Heart right ventricle (tissue), 16 donors: ENCODE results near the gene GGPS1. TPM values are rescaled to one million over a fixed set of nuclear protein-coding genes. Genes with fewer than 3 reads are reported as not detected.

Experiments used
- ATAC-seq, 8 donors: fragments of 200-7000 bp; cut with Tn5 transposase; one replicate each; pipeline ENCODE4 v1.9.1; 2020; ENCODE audit warnings: mild to moderate bottlenecking in 8 of 8, moderate library complexity in 8 of 8, moderate number of reproducible peaks in 1 of 8
- DNase-seq, 2 donors: peaks; one replicate each; pipeline ENCODE4 v3.0.0-alpha.2; 2020
- H3K27ac ChIP-seq, 10 donors: fragments of 200-600 bp; sonication (generic) in 2 of 10; one replicate each; pipeline versions ENCODE4 v1.5.0 to v1.8.0; 2020 to 2022; ENCODE audit warnings: mild to moderate bottlenecking in 3 of 10
- H3K27me3 ChIP-seq, 7 donors: fragments of 200-600 bp; one replicate each; pipeline ENCODE4 v1.8.0; 2021 to 2022; ENCODE audit warnings: mild to moderate bottlenecking in 2 of 7
- H3K36me3 ChIP-seq, 9 donors: fragments of 200-600 bp; sonication (generic) in 1 of 9; one replicate each; pipeline versions ENCODE4 v1.5.0 to v1.8.0; 2020 to 2022; ENCODE audit warnings: mild to moderate bottlenecking in 2 of 9
- H3K4me1 ChIP-seq, 9 donors: fragments of 200-600 bp; sonication (generic) in 1 of 9; one replicate each; pipeline versions ENCODE4 v1.5.0 to v1.8.0; 2020 to 2022; ENCODE audit warnings: mild to moderate bottlenecking in 4 of 9
- H3K4me3 ChIP-seq, 10 donors: fragments of 200-600 bp; sonication (generic) in 2 of 10; one replicate each; pipeline versions ENCODE4 v1.5.0 to v1.8.0; 2020 to 2022; ENCODE audit warnings: mild to moderate bottlenecking in 7 of 10, moderate library complexity in 2 of 10
- H3K9me3 ChIP-seq, 11 donors: fragments of 200-600 bp in 10 of 11; sonication (generic) in 2 of 11; one replicate each; pipeline versions ENCODE4 v1.5.0 to v1.8.0; 2013 to 2022; ENCODE audit warnings: mild to moderate bottlenecking in 2 of 11, control low read depth in 1 of 11, moderate library complexity in 1 of 11
- whole genome bisulfite sequencing, 2 donors: extraction: QIAGEN DNeasy Blood & Tissue Kit; methylation state at CpG; one replicate each; pipeline ENCODE4 v1.1.7; 2013; ENCODE audit warnings: inconsistent platforms in 1 of 2; 5-methylcytosine and 5-hydroxymethylcytosine counted together
- intact Hi-C, 10 donors: fragments of 100-400 bp; cut with DNase I; formaldehyde crosslinking; loops; one replicate each; pipeline versions ENCODE4 v1.11.1 to v1.14.2; 2022
- polyA plus RNA-seq, 2 donors: library from polyadenylated mRNA; stranded (reverse); fragments of 200-250 nt; gene quantifications; one replicate each; pipeline ENCODE4 v1.2.3, GENCODE V29; 2013
- total RNA-seq, 10 donors: library from RNA; stranded (reverse); fragmentation: NEBNext Ultra II Directional in 3 of 10; extraction: Animal tissue kit (Norgen Biotek cat#: 25700) in 3 of 10; gene quantifications; one replicate each; pipeline versions ENCODE4 v1.2.1 to v1.2.4, GENCODE V29; 2021 to 2023
- TF ChIP-seq, protein P1 (sequence below), 9 donors: fragments of 200-600 bp; sonication (generic) in 2 of 9; IDR thresholded peaks; one replicate each; pipeline versions ENCODE4 v1.5.0 to v1.8.0; 2021 to 2022; ENCODE audit warnings: antibody characterized with exemption in 9 of 9, mild to moderate bottlenecking in 5 of 9, moderate library complexity in 1 of 9
- donor health status: Arrhythmogenic right ventricular cardiomyopathy.
- donor health status: ischemic (EF 13 %, LVEDD 7.1; RV severe dilation, severe dysfunction).
- donor health status: healthy with polysubstance abuse.
- donor health status: DM: no; HTN: yes; CAD: no.
- donor health status: DM: no; HTN: no; CAD: no.
- donor health status: ischemic (EF 25% LVEDD 6.9; RV normal size, moderate dysfunction).
- donor health status: ischemic (EF 25% LVEDD 5.7; RV mildly dilated, moderate dysfunction).
- donor health status: healthy.
- donor health status: DM: yes; HTN: yes; CAD: no.
- donor health status: Ischemic cardiomyopathy.
- donor health status: ischemic (EF 35%, LVEDD 5.7; RV mildly dilated, moderate dysfunction).
- donor health status: nonischemic (EF 11% LVEDD 7.7; RV severe dilation, severe dysfunction).
- donor health status: DM: yes; HTN: yes; CAD: no.
- donor health status: PGD.
- donor health status: ischemic (EF 29% LVEDD 5.4; RV normal size, mild dysfunction).
- donor health status: nonischemic (EF 23%, LVEDD 6.1; RV moderate dilation, normal function).

The GGPS1 gene
- total and polyA plus RNA-seq, 12 donors = 21.0 to 40.0 (median 33.9) TPM

DNA sequence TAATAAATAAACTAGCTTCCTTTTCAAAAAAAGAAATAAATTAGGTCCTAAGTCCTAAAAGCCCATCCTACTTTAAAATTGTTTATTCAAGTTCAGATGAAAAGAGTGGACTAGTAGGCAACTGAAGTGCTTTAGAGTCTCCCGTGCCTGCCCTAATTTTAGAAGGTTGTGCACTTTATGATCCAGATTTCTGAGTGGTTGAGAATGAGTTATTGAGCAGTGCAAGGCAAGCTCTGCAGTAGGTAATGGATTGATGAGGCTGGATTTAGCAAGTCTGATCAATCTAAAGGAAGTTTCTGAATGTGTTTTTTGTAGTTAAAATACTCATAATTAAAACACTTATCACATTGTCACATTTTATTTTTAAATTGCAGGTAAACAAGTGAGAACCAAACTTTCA, 13.0 kb downstream of the GGPS1 start:
- intact Hi-C loops = loop anchor here in 2 of 10 donors (10.0 kb wide), 1 partner anchor 63 kb away; no protein-coding TSS in a partner anchor
- ATAC-seq (peak in 1 of 8 donors; percentile 50), DNase-seq (no peak)
- TF ChIP-seq, protein P1, sequence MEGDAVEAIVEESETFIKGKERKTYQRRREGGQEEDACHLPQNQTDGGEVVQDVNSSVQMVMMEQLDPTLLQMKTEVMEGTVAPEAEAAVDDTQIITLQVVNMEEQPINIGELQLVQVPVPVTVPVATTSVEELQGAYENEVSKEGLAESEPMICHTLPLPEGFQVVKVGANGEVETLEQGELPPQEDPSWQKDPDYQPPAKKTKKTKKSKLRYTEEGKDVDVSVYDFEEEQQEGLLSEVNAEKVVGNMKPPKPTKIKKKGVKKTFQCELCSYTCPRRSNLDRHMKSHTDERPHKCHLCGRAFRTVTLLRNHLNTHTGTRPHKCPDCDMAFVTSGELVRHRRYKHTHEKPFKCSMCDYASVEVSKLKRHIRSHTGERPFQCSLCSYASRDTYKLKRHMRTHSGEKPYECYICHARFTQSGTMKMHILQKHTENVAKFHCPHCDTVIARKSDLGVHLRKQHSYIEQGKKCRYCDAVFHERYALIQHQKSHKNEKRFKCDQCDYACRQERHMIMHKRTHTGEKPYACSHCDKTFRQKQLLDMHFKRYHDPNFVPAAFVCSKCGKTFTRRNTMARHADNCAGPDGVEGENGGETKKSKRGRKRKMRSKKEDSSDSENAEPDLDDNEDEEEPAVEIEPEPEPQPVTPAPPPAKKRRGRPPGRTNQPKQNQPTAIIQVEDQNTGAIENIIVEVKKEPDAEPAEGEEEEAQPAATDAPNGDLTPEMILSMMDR (IDR thresholded peaks at IDR 0.05) = no peak
- WGBS, 2 donors = 44 to 45% methylated on average over 1 of the region's 1 CpG
- H3K4me1 ChIP-seq = peaks cover 0 to 28% (median 15%) of the 10 kb centered on the region in 9 donors
- no peak overlapping the region for H3K4me3 ChIP-seq
- no peaks in the 10 kb centered on the region for H3K9me3 ChIP-seq
- no peaks in the 10 kb centered on the region for H3K27me3 ChIP-seq
- H3K27ac ChIP-seq = no peak overlapping the region
- peaks cover 0 to 90% (median 30%) of the 10 kb centered on the region in 9 donors for H3K36me3 ChIP-seq

DNA sequence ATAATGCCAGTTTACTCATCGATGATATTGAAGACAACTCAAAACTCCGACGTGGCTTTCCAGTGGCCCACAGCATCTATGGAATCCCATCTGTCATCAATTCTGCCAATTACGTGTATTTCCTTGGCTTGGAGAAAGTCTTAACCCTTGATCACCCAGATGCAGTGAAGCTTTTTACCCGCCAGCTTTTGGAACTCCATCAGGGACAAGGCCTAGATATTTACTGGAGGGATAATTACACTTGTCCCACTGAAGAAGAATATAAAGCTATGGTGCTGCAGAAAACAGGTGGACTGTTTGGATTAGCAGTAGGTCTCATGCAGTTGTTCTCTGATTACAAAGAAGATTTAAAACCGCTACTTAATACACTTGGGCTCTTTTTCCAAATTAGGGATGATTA, 13.7 kb downstream of the GGPS1 start:
- 57 to 61% methylated on average over 6 of the region's 6 CpGs for WGBS, 2 donors
- peaks cover 0 to 86% (median 34%) of the 10 kb centered on the region in 9 donors for H3K36me3 ChIP-seq
- H3K27me3 ChIP-seq = no peaks in the 10 kb centered on the region
- intact Hi-C loops = loop anchor here in 2 of 10 donors (10.0 kb wide), 1 partner anchor 63 kb away; no protein-coding TSS in a partner anchor
- no peaks in the 10 kb centered on the region for H3K9me3 ChIP-seq
- no peak overlapping the region for H3K4me3 ChIP-seq
- H3K27ac ChIP-seq = no peak overlapping the region
- H3K4me1 ChIP-seq = peaks cover 0 to 21% (median 8%) of the 10 kb centered on the region in 9 donors
- TF ChIP-seq, protein P1 (IDR thresholded peaks at IDR 0.05) = no peak
- ATAC-seq (no peak), DNase-seq (no peak)

DNA sequence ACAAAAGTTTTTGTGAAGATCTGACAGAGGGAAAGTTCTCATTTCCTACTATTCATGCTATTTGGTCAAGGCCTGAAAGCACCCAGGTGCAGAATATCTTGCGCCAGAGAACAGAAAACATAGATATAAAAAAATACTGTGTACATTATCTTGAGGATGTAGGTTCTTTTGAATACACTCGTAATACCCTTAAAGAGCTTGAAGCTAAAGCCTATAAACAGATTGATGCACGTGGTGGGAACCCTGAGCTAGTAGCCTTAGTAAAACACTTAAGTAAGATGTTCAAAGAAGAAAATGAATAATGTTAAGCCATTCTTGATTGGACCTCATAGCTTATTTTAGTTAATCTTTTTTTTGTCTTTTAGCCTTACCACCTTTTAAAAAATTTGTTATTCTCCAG, 14.1 kb downstream of the GGPS1 start:
- Histone ChIP-seq H3K9me3 (no peaks in the 10 kb centered on the region), H3K27ac (no peak overlapping the region), H3K36me3 (peaks cover 0 to 85% (median 31%) of the 10 kb centered on the region in 9 donors), H3K4me3 (no peak overlapping the region), H3K27me3 (no peaks in the 10 kb centered on the region), H3K4me1 (peaks cover 0 to 17% (median 4%) of the 10 kb centered on the region in 9 donors)
- no peak for DNase-seq
- no peak for ATAC-seq
- intact Hi-C loops = loop anchor here in 2 of 10 donors (10.0 kb wide), 1 partner anchor 62 kb away; no protein-coding TSS in a partner anchor
- 93 to 95% methylated on average over 3 of the region's 3 CpGs for WGBS, 2 donors
- TF ChIP-seq, protein P1 (IDR thresholded peaks at IDR 0.05) = no peak

DNA sequence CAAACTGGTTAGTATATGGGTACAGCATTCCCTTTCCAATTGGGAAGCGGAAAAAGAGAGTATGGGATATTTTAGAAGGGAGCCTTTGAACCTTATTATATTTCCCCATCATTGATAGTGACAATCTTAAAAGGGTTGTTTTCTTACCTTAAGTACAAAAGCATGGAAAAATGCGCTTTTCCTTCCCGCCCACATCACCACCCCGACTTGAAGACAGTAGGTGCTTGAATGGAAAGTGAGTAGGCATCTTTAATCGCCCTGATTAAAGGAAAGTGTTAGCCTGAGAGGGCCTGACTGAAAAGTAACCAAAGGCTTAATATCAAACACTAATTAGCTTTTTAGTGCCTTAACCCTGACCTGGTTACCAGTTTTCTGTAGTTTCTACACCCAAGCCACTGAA, 15.4 kb downstream of the GGPS1 start:
- 96 to 97% methylated on average over 5 of the region's 5 CpGs for WGBS, 2 donors
- Histone ChIP-seq H3K9me3 (no peaks in the 10 kb centered on the region), H3K4me1 (peaks cover 0 to 13% (median 0%) of the 10 kb centered on the region in 9 donors), H3K27me3 (no peaks in the 10 kb centered on the region), H3K27ac (no peak overlapping the region), H3K4me3 (no peak overlapping the region), H3K36me3 (peaks cover 0 to 74% (median 24%) of the 10 kb centered on the region in 9 donors)
- TF ChIP-seq, protein P1 (IDR thresholded peaks at IDR 0.05) = no peak
- no peak for ATAC-seq
- intact Hi-C loops = loop anchor here in 2 of 10 donors (10.0 kb wide), 1 partner anchor 61 kb away; no protein-coding TSS in a partner anchor
- DNase-seq = no peak
